SU-DHL-6 (cell line): ENCODE data around the gene RNF31.

Source experiments
- EZH2phosphoT487 ChIP-seq: fragments of 200-600 bp; sonication (generic), shearing (Covaris generic); conservative IDR thresholded peaks from 2 replicates; pipeline ENCODE4 v1.6.1; 2018; ENCODE audit warnings: mild to moderate bottlenecking, antibody characterized with exemption, low read length, moderate library complexity, mixed read lengths
- TF ChIP-seq, protein P1 (sequence below): fragments of 200-600 bp; sonication (generic); IDR thresholded peaks from one replicate; pipeline ENCODE4 v1.5.1; 2017; ENCODE audit warnings: antibody characterized with exemption, mild to moderate bottlenecking, low read length, moderate library complexity; ENCODE audit not compliant: insufficient read depth, poor library complexity, severe bottlenecking

DNA sequence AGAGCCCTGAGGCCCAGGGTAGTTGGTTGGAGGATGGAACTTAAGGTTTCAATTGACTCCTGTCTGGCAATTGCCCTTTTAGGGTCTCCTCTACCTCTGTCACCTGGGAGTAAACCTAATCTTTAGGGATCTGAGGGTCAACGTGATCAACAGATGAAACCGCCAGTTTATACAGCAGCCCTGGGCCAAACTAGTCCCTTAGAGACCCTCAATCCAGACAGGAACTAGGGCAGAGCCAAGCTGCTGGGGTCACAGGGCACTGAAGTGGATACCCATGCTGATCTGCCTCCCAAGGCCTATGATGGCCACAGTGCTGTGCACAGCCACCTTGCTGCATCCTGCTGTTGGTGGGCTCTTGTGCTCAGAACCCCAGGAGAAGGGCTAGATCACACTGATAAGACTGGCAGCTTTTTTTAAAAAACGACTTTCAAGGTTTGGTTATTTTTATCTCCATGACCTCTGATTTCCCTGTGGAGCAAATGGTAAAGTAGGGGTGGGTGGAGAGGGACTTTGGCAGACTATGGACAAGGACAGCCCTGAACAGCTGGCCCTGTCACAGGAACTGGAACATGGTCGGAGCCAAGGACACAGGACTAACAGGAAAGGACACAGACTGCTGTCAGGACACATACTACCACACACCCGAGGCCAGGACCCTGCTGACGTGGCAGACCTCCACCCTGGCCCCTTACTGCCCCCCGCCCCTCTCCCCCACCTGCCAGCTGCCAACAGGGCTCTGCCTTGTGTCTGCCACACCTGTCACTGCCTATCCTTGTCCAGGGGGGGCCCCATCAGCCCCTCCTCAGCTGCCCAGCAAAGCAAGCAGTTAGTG, 16.4 kb upstream of the RNF31 start:
- TF ChIP-seq, protein P1, sequence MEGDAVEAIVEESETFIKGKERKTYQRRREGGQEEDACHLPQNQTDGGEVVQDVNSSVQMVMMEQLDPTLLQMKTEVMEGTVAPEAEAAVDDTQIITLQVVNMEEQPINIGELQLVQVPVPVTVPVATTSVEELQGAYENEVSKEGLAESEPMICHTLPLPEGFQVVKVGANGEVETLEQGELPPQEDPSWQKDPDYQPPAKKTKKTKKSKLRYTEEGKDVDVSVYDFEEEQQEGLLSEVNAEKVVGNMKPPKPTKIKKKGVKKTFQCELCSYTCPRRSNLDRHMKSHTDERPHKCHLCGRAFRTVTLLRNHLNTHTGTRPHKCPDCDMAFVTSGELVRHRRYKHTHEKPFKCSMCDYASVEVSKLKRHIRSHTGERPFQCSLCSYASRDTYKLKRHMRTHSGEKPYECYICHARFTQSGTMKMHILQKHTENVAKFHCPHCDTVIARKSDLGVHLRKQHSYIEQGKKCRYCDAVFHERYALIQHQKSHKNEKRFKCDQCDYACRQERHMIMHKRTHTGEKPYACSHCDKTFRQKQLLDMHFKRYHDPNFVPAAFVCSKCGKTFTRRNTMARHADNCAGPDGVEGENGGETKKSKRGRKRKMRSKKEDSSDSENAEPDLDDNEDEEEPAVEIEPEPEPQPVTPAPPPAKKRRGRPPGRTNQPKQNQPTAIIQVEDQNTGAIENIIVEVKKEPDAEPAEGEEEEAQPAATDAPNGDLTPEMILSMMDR = no peak
- no peak for TF ChIP-seq EZH2phosphoT487
